SK-N-SH treated with all-trans-retinoic acid at 6 μM for 48 hours (cell line): ENCODE measurements around the gene ZNFX1.

Experiments used
- ATAC-seq: fragments of 200-7000 bp; cut with Tn5 transposase; 3 replicates; pipeline ENCODE4 v1.9.1; 2020; ENCODE audit warnings: mild to moderate bottlenecking, moderate library complexity
- ARNTL ChIP-seq: fragments of 450-650 bp; formaldehyde crosslinking; IDR thresholded peaks from 2 replicates; pipeline ENCODE4 v1.5.0; 2020; ENCODE audit warnings: low read depth, mild to moderate bottlenecking, moderate library complexity, borderline replicate concordance
- BACH2 ChIP-seq: fragments of 250-450 bp; sonication (Bioruptor Pico); IDR thresholded peaks from 2 replicates; pipeline ENCODE4 v1.9.0; 2021; ENCODE audit warnings: mild to moderate bottlenecking, borderline replicate concordance
- CSDC2 ChIP-seq: fragments of 250-450 bp; sonication (Bioruptor Pico); IDR thresholded peaks from 2 replicates; pipeline ENCODE4 v1.5.0; 2020; ENCODE audit warnings: mild to moderate bottlenecking, moderate library complexity
- CSRNP3 ChIP-seq: fragments of 250-450 bp; sonication (Bioruptor Pico); IDR thresholded peaks from 2 replicates; pipeline ENCODE4 v1.5.1; 2021; ENCODE audit warnings: mild to moderate bottlenecking, moderate library complexity
- ESRRG ChIP-seq: fragments of 250-450 bp; sonication (Bioruptor Pico); IDR thresholded peaks from 2 replicates; pipeline ENCODE4 v1.6.1; 2021; ENCODE audit warnings: mild to moderate bottlenecking
- GLIS3 ChIP-seq: fragments of 250-450 bp; sonication (Bioruptor Pico); IDR thresholded peaks from 2 replicates; pipeline ENCODE4 v1.5.0; 2020; ENCODE audit warnings: mild to moderate bottlenecking, moderate library complexity
- ISL1 ChIP-seq: fragments of 250-450 bp; sonication (Bioruptor Pico); IDR thresholded peaks from 2 replicates; pipeline ENCODE4 v2.1.2; 2022; ENCODE audit warnings: mild to moderate bottlenecking, moderate library complexity
- OSR1 ChIP-seq: fragments of 250-450 bp; sonication (Bioruptor Pico); IDR thresholded peaks from 2 replicates; pipeline ENCODE4 v1.8.0; 2022; ENCODE audit warnings: moderate library complexity, mild to moderate bottlenecking, inconsistent platforms
- POU6F1 ChIP-seq: fragments of 250-450 bp; sonication (Bioruptor Pico); IDR thresholded peaks from 2 replicates; pipeline ENCODE4 v1.8.0; 2021; ENCODE audit warnings: low read depth, mild to moderate bottlenecking, moderate library complexity, borderline replicate concordance
- PPARA ChIP-seq: fragments of 250-450 bp; sonication (Bioruptor Pico); IDR thresholded peaks from 2 replicates; pipeline ENCODE4 v1.5.0; 2020; ENCODE audit warnings: mild to moderate bottlenecking, borderline replicate concordance
- RARB ChIP-seq: fragments of 250-450 bp; sonication (Bioruptor Pico); IDR thresholded peaks from 2 replicates; pipeline ENCODE4 v1.8.0; 2021; ENCODE audit warnings: mild to moderate bottlenecking, moderate library complexity
- SNAI2 ChIP-seq: fragments of 250-450 bp; sonication (Bioruptor Pico); IDR thresholded peaks from 2 replicates; pipeline ENCODE4 v1.5.0; 2020; ENCODE audit warnings: mild to moderate bottlenecking, moderate library complexity
- TCF4 ChIP-seq: fragments of 250-450 bp; sonication (Bioruptor Pico); IDR thresholded peaks from 2 replicates; pipeline ENCODE4 v1.8.0; 2021; ENCODE audit warnings: mild to moderate bottlenecking, moderate library complexity, borderline replicate concordance
- TOX ChIP-seq: fragments of 250-450 bp; sonication (Bioruptor Pico); IDR thresholded peaks from 2 replicates; pipeline ENCODE4 v1.8.0; 2021; ENCODE audit warnings: mild to moderate bottlenecking, moderate library complexity, borderline replicate concordance
- TSHZ2 ChIP-seq: fragments of 250-450 bp; sonication (Bioruptor Pico); IDR thresholded peaks from 2 replicates; pipeline ENCODE4 v1.5.0; 2020; ENCODE audit warnings: mild to moderate bottlenecking, moderate library complexity
- ZC3H10 ChIP-seq: fragments of 250-450 bp; sonication (Bioruptor Pico); IDR thresholded peaks from 2 replicates; pipeline ENCODE4 v1.5.1; 2021; ENCODE audit warnings: mild to moderate bottlenecking, moderate library complexity
- ZFP3 ChIP-seq: fragments of 250-450 bp; sonication (Bioruptor Pico); IDR thresholded peaks from 2 replicates; pipeline ENCODE4 v1.5.0; 2020; ENCODE audit warnings: mild to moderate bottlenecking, moderate library complexity
- ZFP30 ChIP-seq: fragments of 450-650 bp; formaldehyde crosslinking; IDR thresholded peaks from 2 replicates; pipeline ENCODE4 v1.5.0; 2022; ENCODE audit warnings: mild to moderate bottlenecking, moderate library complexity
- ZNF565 ChIP-seq: fragments of 450-650 bp; formaldehyde crosslinking; conservative IDR thresholded peaks from 2 replicates; pipeline ENCODE4 v1.5.0; 2020; ENCODE audit warnings: low read depth, mild to moderate bottlenecking, moderate library complexity
- ZNF70 ChIP-seq: fragments of 450-650 bp; formaldehyde crosslinking; IDR thresholded peaks from 2 replicates; pipeline ENCODE4 v1.5.0; 2020; ENCODE audit warnings: mild to moderate bottlenecking, moderate library complexity
- ZNF8 ChIP-seq: fragments of 450-650 bp; formaldehyde crosslinking; IDR thresholded peaks from 2 replicates; pipeline ENCODE4 v1.5.0; 2020; ENCODE audit warnings: mild to moderate bottlenecking, moderate library complexity
- TF ChIP-seq, protein P1 (sequence below): fragments of 250-450 bp; sonication (Bioruptor Pico); IDR thresholded peaks from 2 replicates; pipeline ENCODE4 v1.5.1; 2020; ENCODE audit warnings: low read depth, mild to moderate bottlenecking, moderate library complexity
- TF ChIP-seq, protein P2 (sequence below): fragments of 250-450 bp; sonication (Bioruptor Pico); IDR thresholded peaks from 2 replicates; pipeline ENCODE4 v1.8.0; 2020; ENCODE audit warnings: mild to moderate bottlenecking, moderate library complexity, borderline replicate concordance

ZNFX1 gene

GRCh38 chr20:49313283-49313682 lies 35.4 kb upstream of the ZNFX1 start:
- TF ChIP-seq ZNF70 (no peak), ARNTL (no peak), GLIS3 (no peak), ISL1 (CRISPR knock-in tag) (no peak), ZC3H10 (CRISPR knock-in tag) (no peak), TSHZ2 (CRISPR knock-in tag) (no peak), PPARA (CRISPR knock-in tag) (no peak), ZNF565 (no peak), OSR1 (no peak), TCF4 (CRISPR knock-in tag) (no peak), SNAI2 (CRISPR knock-in tag) (no peak), TOX (no peak)
- TF ChIP-seq, protein P1, sequence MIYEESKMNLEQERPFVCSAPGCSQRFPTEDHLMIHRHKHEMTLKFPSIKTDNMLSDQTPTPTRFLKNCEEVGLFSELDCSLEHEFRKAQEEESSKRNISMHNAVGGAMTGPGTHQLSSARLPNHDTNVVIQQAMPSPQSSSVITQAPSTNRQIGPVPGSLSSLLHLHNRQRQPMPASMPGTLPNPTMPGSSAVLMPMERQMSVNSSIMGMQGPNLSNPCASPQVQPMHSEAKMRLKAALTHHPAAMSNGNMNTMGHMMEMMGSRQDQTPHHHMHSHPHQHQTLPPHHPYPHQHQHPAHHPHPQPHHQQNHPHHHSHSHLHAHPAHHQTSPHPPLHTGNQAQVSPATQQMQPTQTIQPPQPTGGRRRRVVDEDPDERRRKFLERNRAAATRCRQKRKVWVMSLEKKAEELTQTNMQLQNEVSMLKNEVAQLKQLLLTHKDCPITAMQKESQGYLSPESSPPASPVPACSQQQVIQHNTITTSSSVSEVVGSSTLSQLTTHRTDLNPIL: no peak
- no peak for ATAC-seq

DNA sequence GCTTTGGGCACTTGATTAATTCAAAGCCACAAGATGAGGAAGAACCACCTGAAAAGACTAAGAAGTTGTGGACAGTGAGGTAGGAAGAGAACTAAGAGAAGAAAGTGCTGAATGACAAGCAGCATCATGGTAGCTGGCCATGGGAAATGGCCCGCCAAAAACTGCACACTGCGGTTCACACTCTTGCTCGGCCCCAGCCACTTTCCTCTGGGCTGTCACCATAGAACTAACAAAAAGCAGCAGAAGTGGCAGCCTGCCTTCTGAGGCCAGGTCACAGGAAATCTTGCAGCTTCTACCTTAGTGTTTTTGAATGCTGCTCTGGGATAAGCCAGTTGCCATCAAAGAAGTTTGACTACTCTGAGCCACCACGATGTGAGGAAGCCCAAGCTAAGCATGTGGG lies 34.8 kb upstream of the ZNFX1 start:
- ATAC-seq: no peak

DNA sequence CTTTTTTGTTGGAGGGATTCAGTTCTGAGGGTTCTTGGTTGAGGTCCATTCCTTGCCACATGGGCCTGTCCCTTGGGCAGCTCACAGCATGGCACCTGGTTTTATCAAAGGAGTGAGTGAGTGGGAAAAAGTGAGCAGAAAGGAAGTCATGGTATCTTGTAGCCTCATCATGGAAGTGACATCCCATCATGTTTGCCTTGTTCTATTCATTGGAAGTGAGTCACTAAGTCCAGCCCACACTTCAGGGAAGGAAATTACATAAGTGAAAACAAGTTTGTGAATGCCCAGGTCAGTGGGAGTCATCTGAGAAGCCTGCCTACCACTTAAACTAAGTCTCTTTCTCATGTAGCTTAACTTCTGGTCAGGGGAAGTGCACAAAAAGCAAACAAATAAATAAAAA lies 32.8 kb upstream of the ZNFX1 start:
- TF ChIP-seq ZNF8 (CRISPR knock-in tag) (no peak), ZFP3 (CRISPR knock-in tag) (no peak), ZFP30 (CRISPR knock-in tag) (no peak), TSHZ2 (CRISPR knock-in tag) (no peak), CSDC2 (no peak), ISL1 (CRISPR knock-in tag) (no peak), PPARA (CRISPR knock-in tag) (no peak), ZC3H10 (CRISPR knock-in tag) (no peak), ARNTL (no peak), ESRRG (CRISPR knock-in tag) (no peak), OSR1 (no peak), TCF4 (CRISPR knock-in tag) (no peak)

More for the DNA sequence above, 34.8 kb upstream of the ZNFX1 start:
- TF ChIP-seq ZFP3 (CRISPR knock-in tag) (no peak), TCF4 (CRISPR knock-in tag) (no peak)

GRCh38 chr20:49308875-49309274 lies 31.0 kb upstream of the ZNFX1 start:
- ATAC-seq: no peak
- TF ChIP-seq CSRNP3 (no peak), ZNF70 (no peak), ZFP30 (CRISPR knock-in tag) (no peak), ZFP3 (CRISPR knock-in tag) (no peak), OSR1 (no peak), ARNTL (no peak), ESRRG (CRISPR knock-in tag) (no peak), ZNF565 (no peak), TOX (no peak), GLIS3 (no peak), BACH2 (CRISPR knock-in tag) (no peak), ZNF8 (CRISPR knock-in tag) (no peak), TCF4 (CRISPR knock-in tag) (no peak), ZC3H10 (CRISPR knock-in tag) (no peak), RARB (CRISPR knock-in tag) (no peak), POU6F1 (CRISPR knock-in tag) (no peak)
- TF ChIP-seq, protein P2, sequence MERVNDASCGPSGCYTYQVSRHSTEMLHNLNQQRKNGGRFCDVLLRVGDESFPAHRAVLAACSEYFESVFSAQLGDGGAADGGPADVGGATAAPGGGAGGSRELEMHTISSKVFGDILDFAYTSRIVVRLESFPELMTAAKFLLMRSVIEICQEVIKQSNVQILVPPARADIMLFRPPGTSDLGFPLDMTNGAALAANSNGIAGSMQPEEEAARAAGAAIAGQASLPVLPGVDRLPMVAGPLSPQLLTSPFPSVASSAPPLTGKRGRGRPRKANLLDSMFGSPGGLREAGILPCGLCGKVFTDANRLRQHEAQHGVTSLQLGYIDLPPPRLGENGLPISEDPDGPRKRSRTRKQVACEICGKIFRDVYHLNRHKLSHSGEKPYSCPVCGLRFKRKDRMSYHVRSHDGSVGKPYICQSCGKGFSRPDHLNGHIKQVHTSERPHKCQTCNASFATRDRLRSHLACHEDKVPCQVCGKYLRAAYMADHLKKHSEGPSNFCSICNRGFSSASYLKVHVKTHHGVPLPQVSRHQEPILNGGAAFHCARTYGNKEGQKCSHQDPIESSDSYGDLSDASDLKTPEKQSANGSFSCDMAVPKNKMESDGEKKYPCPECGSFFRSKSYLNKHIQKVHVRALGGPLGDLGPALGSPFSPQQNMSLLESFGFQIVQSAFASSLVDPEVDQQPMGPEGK: no peak
- TF ChIP-seq, protein P1: no peak
- TF ChIP-seq, all 23 proteins: peak for 0

More for the DNA sequence above, 32.8 kb upstream of the ZNFX1 start:
- ATAC-seq: no peak
